Right lobe of liver (tissue), 6 donors: ENCODE measurements around the gene PAX8. TPM values are rescaled to one million over a fixed set of nuclear protein-coding genes. Genes with fewer than 3 reads are reported as not detected.

ENCODE experiments used
- ATAC-seq, 4 donors: fragments of 200-7000 bp; cut with Tn5 transposase; one replicate each; pipeline ENCODE4 v1.9.1; 2020; ENCODE audit warnings: mild to moderate bottlenecking in 4 of 4, moderate library complexity in 4 of 4
- DNase-seq, 3 donors: peaks; one replicate each; pipeline ENCODE4 v3.0.0-alpha.2; 2020
- H3K27ac ChIP-seq, 3 donors: fragments of 200-600 bp; one replicate each; pipeline ENCODE4 v1.8.0; 2022
- H3K27me3 ChIP-seq, 2 donors: fragments of 200-600 bp; one replicate each; pipeline ENCODE4 v1.8.0; 2022
- H3K36me3 ChIP-seq, 4 donors: fragments of 200-600 bp; sonication (generic) in 1 of 4; one replicate each; pipeline versions ENCODE4 v1.5.1 to v1.8.0; 2017 to 2022; ENCODE audit warnings: control low read depth in 1 of 4
- H3K4me1 ChIP-seq, 4 donors: fragments of 200-600 bp; sonication (generic) in 1 of 4; one replicate each; pipeline versions ENCODE4 v1.5.1 to v1.8.0; 2017 to 2022; ENCODE audit warnings: control low read depth in 1 of 4
- H3K4me3 ChIP-seq, 3 donors: fragments of 200-600 bp; one replicate each; pipeline ENCODE4 v1.8.0; 2022
- H3K9me3 ChIP-seq, 4 donors: fragments of 200-600 bp; sonication (generic) in 1 of 4; one replicate each; pipeline versions ENCODE4 v1.5.1 to v1.8.0; 2017 to 2022; ENCODE audit warnings: control low read depth in 1 of 4
- POLR2A ChIP-seq: fragments of 450-650 bp; IDR thresholded peaks from one replicate; pipeline ENCODE4 v1.6.1; 2017; ENCODE audit warnings: antibody characterized with exemption, mild to moderate bottlenecking
- WGBS: methylation state at CpG from one replicate; pipeline ENCODE4 v1.1.6; 2018; ENCODE audit warnings: low coverage, low lambda C conversion rate; ENCODE audit not compliant: insufficient coverage; ENCODE audit errors: missing lambda C conversion rate; 5-methylcytosine and 5-hydroxymethylcytosine counted together
- intact Hi-C, 2 donors: fragments of 100-400 bp; cut with DNase I; formaldehyde crosslinking; loops; one replicate each; pipeline versions ENCODE4 v1.11.2 to v1.14.1; 2022
- total RNA-seq, 6 experiments: library from RNA; depleted of rRNA in 2 of 6; stranded (reverse); fragments of >200 nt in 2 of 6; fragmentation: NEBNext Ultra II Directional in 3 of 6; extraction: Animal tissue kit (Norgen Biotek cat#: 25700) in 3 of 6; gene quantifications; one replicate each; pipeline versions ENCODE4 v1.1.0 to v1.2.4, GENCODE V29; 2016 to 2023
- TF ChIP-seq, protein P1 (sequence below), 4 donors: fragments of 200-600 bp in 3 of 4; fragments of 450-650 bp in 1 of 4; IDR thresholded peaks; one replicate each; pipeline versions ENCODE4 v1.5.1 to v1.8.0; 2016 to 2022; ENCODE audit warnings: antibody characterized with exemption in 4 of 4, mild to moderate bottlenecking in 2 of 4
- donor health status: DM: no; HTN: yes; CAD: no.
- donor health status: DM: no; HTN: no; CAD: no.
- donor health status: DM: no; HTN: no; CAD: no.
- donor health status: DM: no; HTN: yes; CAD: no.
- donor health status: DM: no; HTN: yes; CAD: no.

The PAX8 gene
- total RNA-seq, 6 experiments from 2014 or later: 0.27 to 1.9 (median 0.86) TPM

DNA sequence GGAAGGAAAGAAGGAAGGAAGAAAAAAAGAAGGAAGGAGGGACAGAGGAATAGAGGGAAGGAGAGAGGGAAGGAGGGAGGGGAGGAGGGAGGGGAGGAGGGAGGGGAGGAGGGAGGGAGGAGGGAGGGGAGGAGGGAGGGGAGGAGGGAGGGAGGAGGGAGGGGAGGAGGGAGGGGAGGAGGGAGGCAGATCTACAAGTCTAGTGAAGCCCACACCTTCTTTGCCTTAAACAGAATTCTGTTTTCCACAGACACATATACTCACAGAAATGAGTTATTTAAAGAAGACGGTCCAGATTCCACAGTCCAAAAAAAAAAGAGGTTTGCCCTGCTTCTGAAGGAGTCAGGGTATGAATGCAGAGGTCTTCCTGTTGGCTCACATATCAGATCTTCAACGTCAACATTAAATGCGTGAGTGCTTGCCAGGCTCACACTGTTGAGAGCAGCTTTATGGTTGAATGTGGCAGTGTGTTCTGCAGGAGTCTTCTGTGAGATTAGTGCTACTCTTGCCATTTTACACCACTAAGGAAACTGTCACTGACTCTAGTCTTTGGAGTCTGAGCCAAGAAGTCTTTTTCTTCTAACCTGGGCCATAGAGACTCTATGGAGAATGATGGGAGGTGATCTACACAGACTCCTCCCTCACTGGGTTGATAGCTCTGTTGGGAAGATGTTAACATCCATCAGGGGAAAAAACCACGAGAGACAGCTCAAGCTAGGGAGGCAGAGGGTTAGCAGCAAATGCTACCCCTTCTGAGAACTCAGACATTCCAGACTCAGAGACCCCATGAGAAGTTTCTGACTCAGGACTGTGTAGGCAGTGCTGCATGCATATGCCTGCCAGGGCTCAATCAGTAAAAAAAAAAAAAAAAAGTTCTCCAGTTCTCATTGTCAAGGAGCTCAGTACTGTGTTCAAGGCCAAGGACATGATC is 23.3 kb downstream of the PAX8 start:
- Histone ChIP-seq H3K27me3 (no peaks in the 10 kb centered on the region), H3K4me3 (no peak overlapping the region), H3K36me3 (no peaks in the 10 kb centered on the region), H3K27ac (no peak overlapping the region), H3K9me3 (no peaks in the 10 kb centered on the region), H3K4me1 (no peaks in the 10 kb centered on the region)
- ATAC-seq (no peak), DNase-seq (no peak)
- intact Hi-C loops: no loop called here
- TF ChIP-seq, protein P1, sequence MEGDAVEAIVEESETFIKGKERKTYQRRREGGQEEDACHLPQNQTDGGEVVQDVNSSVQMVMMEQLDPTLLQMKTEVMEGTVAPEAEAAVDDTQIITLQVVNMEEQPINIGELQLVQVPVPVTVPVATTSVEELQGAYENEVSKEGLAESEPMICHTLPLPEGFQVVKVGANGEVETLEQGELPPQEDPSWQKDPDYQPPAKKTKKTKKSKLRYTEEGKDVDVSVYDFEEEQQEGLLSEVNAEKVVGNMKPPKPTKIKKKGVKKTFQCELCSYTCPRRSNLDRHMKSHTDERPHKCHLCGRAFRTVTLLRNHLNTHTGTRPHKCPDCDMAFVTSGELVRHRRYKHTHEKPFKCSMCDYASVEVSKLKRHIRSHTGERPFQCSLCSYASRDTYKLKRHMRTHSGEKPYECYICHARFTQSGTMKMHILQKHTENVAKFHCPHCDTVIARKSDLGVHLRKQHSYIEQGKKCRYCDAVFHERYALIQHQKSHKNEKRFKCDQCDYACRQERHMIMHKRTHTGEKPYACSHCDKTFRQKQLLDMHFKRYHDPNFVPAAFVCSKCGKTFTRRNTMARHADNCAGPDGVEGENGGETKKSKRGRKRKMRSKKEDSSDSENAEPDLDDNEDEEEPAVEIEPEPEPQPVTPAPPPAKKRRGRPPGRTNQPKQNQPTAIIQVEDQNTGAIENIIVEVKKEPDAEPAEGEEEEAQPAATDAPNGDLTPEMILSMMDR (IDR thresholded peaks at IDR 0.05): no peak
- TF ChIP-seq POLR2A: no peak
- 60% methylated on average over 3 of the region's 4 CpGs for WGBS

DNA sequence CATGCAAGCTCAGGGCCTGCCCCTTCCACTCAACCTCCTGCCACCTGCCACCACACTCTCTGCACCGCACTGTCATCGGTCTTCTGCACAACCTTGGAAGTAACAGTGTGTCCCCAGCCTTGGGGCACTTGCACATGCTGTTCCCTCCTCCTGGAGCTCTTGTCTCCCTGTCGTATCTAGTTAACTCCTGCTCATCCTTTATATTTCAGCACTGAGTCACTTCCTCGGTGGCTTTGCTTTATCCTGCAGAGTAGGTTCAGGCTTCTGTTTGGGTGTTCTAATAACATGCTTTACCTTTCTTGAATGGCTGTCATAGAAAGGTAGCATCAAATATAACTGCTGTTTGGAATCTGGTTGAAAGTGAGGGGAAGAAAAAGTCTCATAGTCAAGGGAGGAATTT is 25.3 kb downstream of the PAX8 start:
- H3K4me1 ChIP-seq: peaks cover 0 to 9% (median 3%) of the 10 kb centered on the region in 4 donors
- H3K36me3 ChIP-seq: no peaks in the 10 kb centered on the region
- DNase-seq (no peak), ATAC-seq (no peak)
- intact Hi-C loops: no loop called here
- WGBS: 75% methylated on average over 3 of the region's 4 CpGs
- TF ChIP-seq POLR2A: no peak
- TF ChIP-seq, protein P1 (IDR thresholded peaks at IDR 0.05): no peak
- H3K27ac ChIP-seq: no peak overlapping the region
- H3K27me3 ChIP-seq: no peaks in the 10 kb centered on the region
- H3K4me3 ChIP-seq: no peak overlapping the region
- no peaks in the 10 kb centered on the region for H3K9me3 ChIP-seq

DNA sequence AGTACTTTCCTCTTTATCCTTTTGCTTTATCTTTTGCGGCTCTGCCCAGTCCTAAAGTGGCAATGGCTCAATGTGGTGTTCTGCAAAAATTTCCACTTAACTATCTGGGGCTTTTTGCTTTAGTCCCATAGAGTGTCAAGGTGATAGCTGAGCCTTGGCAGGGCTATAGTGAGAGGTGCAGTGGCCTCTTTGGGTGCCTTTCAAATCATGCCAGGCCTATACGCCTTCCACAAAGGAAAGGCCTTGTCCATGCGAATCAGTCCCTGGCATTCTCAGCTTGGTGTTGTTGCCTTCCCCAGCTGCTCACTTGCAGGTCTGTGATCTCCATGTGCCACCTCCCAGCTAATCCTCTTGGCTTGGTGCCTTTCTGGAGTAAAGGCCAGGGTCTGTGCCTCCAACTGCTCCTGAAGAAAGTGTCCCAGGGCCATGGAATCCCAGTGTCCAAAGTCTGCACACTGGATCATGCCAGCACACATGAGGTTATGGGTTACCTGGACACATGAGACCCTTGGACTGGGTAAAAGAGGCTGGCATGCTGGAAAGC is 26.6 kb downstream of the PAX8 start:
- H3K4me1 ChIP-seq: peaks cover 0 to 9% (median 3%) of the 10 kb centered on the region in 4 donors
- TF ChIP-seq POLR2A: no peak
- TF ChIP-seq, protein P1 (IDR thresholded peaks at IDR 0.05): no peak
- no peak overlapping the region for H3K27ac ChIP-seq
- ATAC-seq (no peak), DNase-seq (no peak)
- intact Hi-C loops: no loop called here
- WGBS: 100% methylated on average over 1 of the region's 3 CpGs
- H3K36me3 ChIP-seq: no peaks in the 10 kb centered on the region
- no peaks in the 10 kb centered on the region for H3K9me3 ChIP-seq
- H3K4me3 ChIP-seq: no peak overlapping the region
- no peaks in the 10 kb centered on the region for H3K27me3 ChIP-seq

DNA sequence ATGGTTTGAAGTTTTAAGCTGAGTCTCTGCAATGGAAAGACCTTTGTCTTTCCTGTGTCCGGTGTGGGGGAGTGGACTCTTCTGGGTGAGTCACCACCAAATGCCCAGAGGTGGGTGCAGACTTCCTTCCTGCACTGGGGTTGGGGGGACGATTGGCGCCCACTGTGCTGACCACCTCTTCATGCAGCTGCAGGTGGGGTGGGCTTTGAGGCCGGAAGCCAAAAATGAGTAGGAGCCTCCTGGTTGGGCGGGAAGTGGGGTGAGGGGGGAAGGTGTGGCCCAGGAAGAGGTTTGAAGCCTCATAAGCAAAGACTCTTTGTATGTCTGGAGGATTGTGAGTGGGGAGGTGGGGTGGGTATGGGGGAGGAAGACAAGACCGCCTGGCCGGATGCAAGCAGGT is 27.6 kb downstream of the PAX8 start:
- no peak for DNase-seq
- 69% methylated on average over 7 of the region's 7 CpGs for WGBS
- intact Hi-C loops: no loop called here
- ATAC-seq: no peak
- Histone ChIP-seq H3K4me3 (no peak overlapping the region), H3K27me3 (no peaks in the 10 kb centered on the region), H3K36me3 (no peaks in the 10 kb centered on the region), H3K27ac (no peak overlapping the region), H3K4me1 (peaks cover 0 to 16% (median 6%) of the 10 kb centered on the region in 4 donors), H3K9me3 (no peaks in the 10 kb centered on the region)
- TF ChIP-seq POLR2A: no peak
- TF ChIP-seq, protein P1 (IDR thresholded peaks at IDR 0.05): no peak
